ENCODE results near the gene NHSL2. TPM values are rescaled to one million over a fixed set of nuclear protein-coding genes. Genes with fewer than 3 reads are reported as not detected.

Gene NHSL2
- total RNA-seq, 2 donors from 2014 or later = 1.6 to 2.9 TPM

DNA sequence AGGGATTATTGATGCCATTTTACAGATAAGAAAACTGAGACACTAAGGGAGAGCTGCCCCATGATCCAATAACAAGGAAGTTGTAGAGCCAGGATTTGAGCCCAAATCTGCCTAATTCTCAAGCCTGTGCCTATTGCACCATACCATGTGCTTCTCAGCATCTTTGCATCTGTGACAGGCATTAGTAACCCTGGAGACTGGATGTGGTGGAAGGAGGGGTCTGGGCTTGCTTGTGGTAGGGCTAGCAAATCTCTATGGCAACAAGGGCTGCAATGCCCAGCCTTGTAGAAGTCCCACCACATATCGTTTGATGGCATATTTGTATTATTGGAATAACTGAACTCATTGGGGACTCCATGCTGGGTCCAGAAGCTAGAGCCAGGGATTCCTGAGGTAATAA lies 163.0 kb downstream of the NHSL2 start:
- no peak for ATAC-seq
- no peaks in the 10 kb centered on the region for H3K36me3 ChIP-seq (replicated peaks in 1 of 2; ENCODE audit: insufficient read depth in 1 of 2, low read depth in 2 of 2)
- H3K4me3 ChIP-seq = no peak overlapping the region
- 71 to 86% methylated on average over 1 of the region's 1 CpG for WGBS, 2 donors
- no peaks in the 10 kb centered on the region for H3K27me3 ChIP-seq
- no peaks in the 10 kb centered on the region for H3K9me3 ChIP-seq
- DNase-seq = no peak
- H3K4me1 ChIP-seq = peaks cover 13% of the 10 kb centered on the region
- intact Hi-C loops (cut with DNase I) = no loop called here
- H3K27ac ChIP-seq = no peak overlapping the region
- no peak for TF ChIP-seq POLR2A (IDR thresholded peaks at IDR 0.05)
- TF ChIP-seq, protein P1, sequence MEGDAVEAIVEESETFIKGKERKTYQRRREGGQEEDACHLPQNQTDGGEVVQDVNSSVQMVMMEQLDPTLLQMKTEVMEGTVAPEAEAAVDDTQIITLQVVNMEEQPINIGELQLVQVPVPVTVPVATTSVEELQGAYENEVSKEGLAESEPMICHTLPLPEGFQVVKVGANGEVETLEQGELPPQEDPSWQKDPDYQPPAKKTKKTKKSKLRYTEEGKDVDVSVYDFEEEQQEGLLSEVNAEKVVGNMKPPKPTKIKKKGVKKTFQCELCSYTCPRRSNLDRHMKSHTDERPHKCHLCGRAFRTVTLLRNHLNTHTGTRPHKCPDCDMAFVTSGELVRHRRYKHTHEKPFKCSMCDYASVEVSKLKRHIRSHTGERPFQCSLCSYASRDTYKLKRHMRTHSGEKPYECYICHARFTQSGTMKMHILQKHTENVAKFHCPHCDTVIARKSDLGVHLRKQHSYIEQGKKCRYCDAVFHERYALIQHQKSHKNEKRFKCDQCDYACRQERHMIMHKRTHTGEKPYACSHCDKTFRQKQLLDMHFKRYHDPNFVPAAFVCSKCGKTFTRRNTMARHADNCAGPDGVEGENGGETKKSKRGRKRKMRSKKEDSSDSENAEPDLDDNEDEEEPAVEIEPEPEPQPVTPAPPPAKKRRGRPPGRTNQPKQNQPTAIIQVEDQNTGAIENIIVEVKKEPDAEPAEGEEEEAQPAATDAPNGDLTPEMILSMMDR (IDR thresholded peaks at IDR 0.05) = no peak

- Histone ChIP-seq H3K27me3 (no peaks in the 10 kb centered on the region), H3K4me3 (no peak overlapping the region), H3K4me1 (no peaks in the 10 kb centered on the region), H3K9me3 (no peaks in the 10 kb centered on the region), H3K36me3 (replicated peaks in 1 of 2; ENCODE audit: insufficient read depth in 1 of 2, low read depth in 2 of 2) (no peaks in the 10 kb centered on the region), H3K27ac (no peak overlapping the region)
- DNase-seq = no peak
- 48 to 69% methylated on average over 3 to 4 of the region's 4 CpGs for WGBS, 2 donors
- ATAC-seq = no peak
- intact Hi-C loops (cut with DNase I) = no loop called here
- no peak for TF ChIP-seq POLR2A (IDR thresholded peaks at IDR 0.05)
- TF ChIP-seq, protein P1 (IDR thresholded peaks at IDR 0.05) = no peak
Measured at GRCh38 chrX:72078411-72078810, 167.8 kb downstream of the NHSL2 start.

DNA sequence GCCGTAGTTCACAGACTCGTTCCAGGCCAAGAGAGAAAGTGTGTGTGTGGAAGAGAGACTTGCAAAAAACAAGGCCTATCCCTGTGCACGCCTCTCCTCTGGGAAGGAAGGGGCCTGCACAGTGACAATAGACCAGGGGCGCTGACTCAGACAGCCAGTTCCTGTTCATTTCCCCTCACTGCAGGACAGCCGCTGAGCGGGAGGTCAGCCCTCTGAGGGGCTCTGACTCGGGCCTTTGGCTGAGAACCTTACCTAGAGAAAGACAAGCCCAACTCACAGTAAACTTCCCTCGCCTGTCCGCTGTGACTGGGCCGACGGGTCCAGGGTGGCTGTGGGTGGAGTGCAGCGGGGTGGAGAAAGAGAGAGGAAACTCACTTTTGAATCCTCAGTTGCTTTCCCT lies 169.0 kb downstream of the NHSL2 start:
- H3K27ac ChIP-seq = peak overlapping the region in 1 of 4 donors; percentile 25

DNA sequence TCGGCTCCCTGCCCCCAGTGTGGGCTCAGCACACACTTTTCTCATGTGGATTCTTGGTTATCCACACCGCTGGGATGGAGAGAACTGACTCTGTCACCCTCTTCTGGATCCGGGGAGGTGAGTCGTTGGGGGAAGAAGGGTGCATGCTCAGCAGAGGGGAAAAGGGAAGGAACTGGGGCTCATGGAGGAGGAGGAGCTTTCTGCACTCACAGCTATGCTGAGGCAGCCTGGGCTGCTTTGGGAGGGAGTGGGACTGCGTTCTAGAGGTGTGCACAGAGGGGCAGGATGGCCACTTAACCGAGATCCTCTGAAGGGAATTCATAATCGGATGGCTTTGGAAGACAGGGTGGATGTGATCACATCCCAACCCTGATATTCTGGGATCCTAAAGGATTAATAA lies 169.5 kb downstream of the NHSL2 start:
- Histone ChIP-seq H3K27me3 (no peaks in the 10 kb centered on the region), H3K9me3 (no peaks in the 10 kb centered on the region), H3K4me1 (no peaks in the 10 kb centered on the region), H3K36me3 (replicated peaks in 1 of 2; ENCODE audit: insufficient read depth in 1 of 2, low read depth in 2 of 2) (no peaks in the 10 kb centered on the region), H3K27ac (peak overlapping the region in 1 of 4 donors; percentile 25), H3K4me3 (no peak overlapping the region)
- TF ChIP-seq POLR2A (IDR thresholded peaks at IDR 0.05) = no peak
- TF ChIP-seq, protein P1 (IDR thresholded peaks at IDR 0.05) = no peak
- WGBS, 2 donors = 69 to 75% methylated on average over 4 to 5 of the region's 7 CpGs
- intact Hi-C loops (cut with DNase I) = no loop called here
- DNase-seq (no peak), ATAC-seq (no peak)

More for the DNA sequence above, 169.0 kb downstream of the NHSL2 start:
- H3K36me3 ChIP-seq (replicated peaks in 1 of 2; ENCODE audit: insufficient read depth in 1 of 2, low read depth in 2 of 2) = no peaks in the 10 kb centered on the region
- H3K27me3 ChIP-seq = no peaks in the 10 kb centered on the region
- no peaks in the 10 kb centered on the region for H3K9me3 ChIP-seq
- no peaks in the 10 kb centered on the region for H3K4me1 ChIP-seq
- TF ChIP-seq, protein P1 (IDR thresholded peaks at IDR 0.05) = no peak
- no peak for TF ChIP-seq POLR2A (IDR thresholded peaks at IDR 0.05)
- ATAC-seq (peak; percentile 15), DNase-seq (peak in 1 of 4 donors; percentile 15)
- WGBS, 2 donors = 64 to 71% methylated on average over 3 to 9 of the region's 12 CpGs
- intact Hi-C loops (cut with DNase I) = no loop called here
- no peak overlapping the region for H3K4me3 ChIP-seq

DNA sequence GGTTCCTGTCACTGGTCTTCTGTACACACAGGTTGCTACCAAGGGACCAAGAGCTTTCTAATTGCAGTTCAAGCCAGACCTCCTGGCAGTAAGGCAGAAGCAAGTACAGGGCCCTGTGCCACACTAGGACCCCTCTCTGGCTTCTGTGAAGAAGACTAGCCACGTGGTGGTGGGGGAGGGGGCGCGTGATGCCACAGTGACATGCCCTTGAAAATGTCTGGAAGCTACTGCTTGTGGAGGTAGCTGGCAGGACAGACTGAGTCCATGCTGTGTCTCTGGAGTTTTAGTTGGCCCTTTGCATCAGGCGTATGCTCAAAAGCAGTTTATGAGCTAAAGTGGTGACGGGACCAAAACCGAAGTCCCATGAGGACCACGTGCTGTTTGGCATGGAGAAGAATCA lies 170.2 kb downstream of the NHSL2 start:
- TF ChIP-seq, protein P1 (IDR thresholded peaks at IDR 0.05) = no peak
- no peak for TF ChIP-seq POLR2A (IDR thresholded peaks at IDR 0.05)
- no peak for DNase-seq
- Histone ChIP-seq H3K27me3 (no peaks in the 10 kb centered on the region), H3K27ac (no peak overlapping the region), H3K36me3 (replicated peaks in 1 of 2; ENCODE audit: insufficient read depth in 1 of 2, low read depth in 2 of 2) (no peaks in the 10 kb centered on the region), H3K9me3 (no peaks in the 10 kb centered on the region), H3K4me3 (no peak overlapping the region), H3K4me1 (no peaks in the 10 kb centered on the region)
- intact Hi-C loops (cut with DNase I) = no loop called here
- no peak for ATAC-seq
- 94% methylated on average over 4 of the region's 7 CpGs; no CpG with 5 or more reads in 1 of the 2 donors for WGBS, 2 donors

All from body of pancreas (tissue), 4 donors.